ENCODE data around the gene STMN1.

STMN1 gene

DNA sequence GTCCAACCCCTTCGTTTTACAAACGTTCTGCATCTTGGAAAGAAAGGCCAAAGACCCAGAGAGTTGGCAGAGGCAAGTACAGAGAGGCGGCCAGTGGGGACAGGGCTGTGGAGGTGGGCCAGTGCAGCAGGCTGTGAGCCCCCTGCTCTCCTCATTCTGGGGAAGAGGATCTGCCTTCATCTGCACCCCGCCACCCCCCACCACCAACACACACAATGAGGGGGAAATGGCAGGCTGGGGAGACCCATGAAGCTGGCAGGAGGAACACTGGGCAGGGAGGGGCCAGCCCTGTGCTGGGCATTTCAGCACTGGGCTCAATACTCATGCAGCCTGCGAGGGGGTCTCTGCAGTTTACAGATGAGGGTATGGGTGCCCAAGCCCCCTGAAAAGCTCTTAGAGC is 14.6 kb downstream of the STMN1 start:
- H3K9me3 ChIP-seq (replicated peaks in 1 of 11) = no peaks in the 10 kb centered on the region
- peak overlapping the region in 1 of 11 experiments; percentile 28; a peak in 1 of 22 replicates for H3K4me2 ChIP-seq
- H3K27me3 ChIP-seq = no peaks in the 10 kb centered on the region
- H3K36me3 ChIP-seq = peaks cover 0 to 65% (median 49%) of the 10 kb centered on the region in 11 experiments; a peak in 15 of 22 replicates
- no peak overlapping the region for H3K9ac ChIP-seq
- peak overlapping the region in 4 of 11 experiments; percentile 8 to 32 (median 26); a peak in 3 of 22 replicates for H3K27ac ChIP-seq
- H3K4me1 ChIP-seq = peaks cover 14 to 42% (median 27%) of the 10 kb centered on the region in 10 experiments; a peak in 19 of 20 replicates
- no peak for TF ChIP-seq Cebpa-rat (IDR thresholded peaks at IDR 0.05)
- H4K20me1 ChIP-seq = peaks cover 0 to 11% (median 0%) of the 10 kb centered on the region in 11 experiments; a peak in 6 of 22 replicates
- H3K4me3 ChIP-seq = no peak overlapping the region

GRCh38 chr1:25890239-25891034 is 15.8 kb downstream of the STMN1 start:
- Histone ChIP-seq H3K27ac (no peak overlapping the region), H3K36me3 (peaks cover 0 to 56% (median 39%) of the 10 kb centered on the region in 11 experiments; a peak in 15 of 22 replicates), H4K20me1 (no peaks in the 10 kb centered on the region), H3K4me3 (no peak overlapping the region), H3K9ac (no peak overlapping the region), H3K4me1 (peaks cover 12 to 30% (median 20%) of the 10 kb centered on the region in 10 experiments; a peak in 18 of 20 replicates), H3K4me2 (no peak overlapping the region), H3K9me3 (replicated peaks in 1 of 11) (no peaks in the 10 kb centered on the region), H3K27me3 (no peaks in the 10 kb centered on the region)
- TF ChIP-seq Cebpa-rat (IDR thresholded peaks at IDR 0.05) = no peak

DNA sequence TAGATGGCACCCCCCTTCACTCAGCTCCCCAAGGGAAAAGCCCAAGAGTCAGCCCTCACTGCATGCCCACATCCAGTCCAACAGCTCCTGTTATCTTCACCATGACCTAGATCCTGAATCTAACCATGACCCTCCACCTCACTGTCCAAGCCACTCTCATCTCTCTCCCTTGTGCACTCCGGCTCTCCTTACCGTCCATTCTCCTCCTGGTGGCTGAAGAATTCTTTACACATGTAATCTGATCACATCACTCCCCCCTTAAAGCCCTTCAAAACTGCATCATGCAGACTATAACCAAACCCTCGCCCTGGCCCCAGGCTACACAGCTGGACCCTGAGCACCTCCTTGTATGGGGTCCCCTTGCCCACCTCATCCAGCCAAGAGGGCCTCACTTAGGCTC is 16.7 kb downstream of the STMN1 start:
- Histone ChIP-seq H4K20me1 (no peaks in the 10 kb centered on the region), H3K4me3 (no peak overlapping the region), H3K27me3 (no peaks in the 10 kb centered on the region), H3K9me3 (replicated peaks in 1 of 11) (no peaks in the 10 kb centered on the region), H3K9ac (no peak overlapping the region), H3K36me3 (peaks cover 0 to 56% (median 34%) of the 10 kb centered on the region in 11 experiments; a peak in 15 of 22 replicates), H3K27ac (no peak overlapping the region), H3K4me2 (no peak overlapping the region), H3K4me1 (peaks cover 7 to 26% (median 16%) of the 10 kb centered on the region in 10 experiments; a peak in 18 of 20 replicates)
- no peak for TF ChIP-seq Cebpa-rat (IDR thresholded peaks at IDR 0.05)

- no peak overlapping the region for H3K27ac ChIP-seq
- H4K20me1 ChIP-seq = no peaks in the 10 kb centered on the region
- no peaks in the 10 kb centered on the region for H3K9me3 ChIP-seq (replicated peaks in 1 of 11)
- no peaks in the 10 kb centered on the region for H3K27me3 ChIP-seq
- no peak overlapping the region for H3K4me2 ChIP-seq
- H3K9ac ChIP-seq = no peak overlapping the region
- no peak overlapping the region for H3K4me3 ChIP-seq
- TF ChIP-seq Cebpa-rat (IDR thresholded peaks at IDR 0.05) = no peak
- peaks cover 3 to 17% (median 10%) of the 10 kb centered on the region in 10 experiments; a peak in 18 of 20 replicates for H3K4me1 ChIP-seq
- peaks cover 0 to 46% (median 25%) of the 10 kb centered on the region in 11 experiments; a peak in 14 of 22 replicates for H3K36me3 ChIP-seq
These were observed 17.7 kb downstream of the STMN1 start for GRCh38 chr1:25888426-25888987.

DNA sequence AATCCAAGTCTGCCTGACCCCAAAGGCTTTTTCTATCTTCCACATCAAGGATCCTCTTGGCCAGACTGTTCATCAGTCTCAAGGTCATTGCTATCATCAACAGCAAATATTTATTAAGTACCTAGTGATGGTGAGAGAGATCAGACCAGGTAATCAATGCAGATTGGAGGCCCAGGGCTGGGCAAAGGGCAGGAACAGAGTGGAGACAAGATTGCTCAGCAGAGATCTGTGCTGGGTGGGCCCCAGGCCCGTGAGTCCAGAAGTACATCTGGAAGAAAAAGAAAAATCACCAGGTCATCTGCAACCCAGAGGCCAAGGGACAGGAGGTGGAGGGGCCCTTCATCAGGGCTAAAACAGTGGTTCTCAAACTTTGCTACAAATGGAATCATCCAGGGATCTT is 20.6 kb downstream of the STMN1 start:
- no peaks in the 10 kb centered on the region for H3K4me1 ChIP-seq
- H3K4me3 ChIP-seq = no peak overlapping the region
- no peaks in the 10 kb centered on the region for H3K27me3 ChIP-seq
- H3K27ac ChIP-seq = no peak overlapping the region
- no peaks in the 10 kb centered on the region for H4K20me1 ChIP-seq
- H3K9me3 ChIP-seq (replicated peaks in 1 of 11) = no peaks in the 10 kb centered on the region
- no peak overlapping the region for H3K4me2 ChIP-seq
- no peak overlapping the region for H3K9ac ChIP-seq
- no peak for TF ChIP-seq Cebpa-rat (IDR thresholded peaks at IDR 0.05)
- peaks cover 0 to 34% (median 16%) of the 10 kb centered on the region in 11 experiments; a peak in 14 of 22 replicates for H3K36me3 ChIP-seq

GRCh38 chr1:25881266-25881665 is 25.0 kb downstream of the STMN1 start:
- H3K27ac ChIP-seq = no peak overlapping the region
- H3K4me3 ChIP-seq = no peak overlapping the region
- no peak overlapping the region for H3K4me2 ChIP-seq
- no peaks in the 10 kb centered on the region for H4K20me1 ChIP-seq
- no peak for TF ChIP-seq Cebpa-rat (IDR thresholded peaks at IDR 0.05)
- 0 out of 22 replicates have a peak, but pooled peaks cover 0 to 8% (median 0%) of the 10 kb centered on the region in 11 experiments for H3K36me3 ChIP-seq
- peaks cover 0 to 5% (median 0%) of the 10 kb centered on the region in 10 experiments; a peak in 3 of 20 replicates for H3K4me1 ChIP-seq
- H3K9ac ChIP-seq = no peak overlapping the region
- no peaks in the 10 kb centered on the region for H3K9me3 ChIP-seq (replicated peaks in 1 of 11)
- peaks cover 0 to 5% (median 2%) of the 10 kb centered on the region in 11 experiments; a peak in 11 of 22 replicates for H3K27me3 ChIP-seq

GRCh38 chr1:25880518-25880917 is 25.7 kb downstream of the STMN1 start:
- H3K4me2 ChIP-seq = no peak overlapping the region
- no peak for TF ChIP-seq Cebpa-rat (IDR thresholded peaks at IDR 0.05)
- H3K9ac ChIP-seq = no peak overlapping the region
- no peak overlapping the region for H3K4me3 ChIP-seq
- no peak overlapping the region for H3K27ac ChIP-seq
- peaks cover 0 to 12% (median 9%) of the 10 kb centered on the region in 11 experiments; a peak in 13 of 22 replicates for H3K27me3 ChIP-seq
- H3K36me3 ChIP-seq = 0 out of 22 replicates have a peak, but pooled peaks cover 0 to 8% (median 0%) of the 10 kb centered on the region in 11 experiments
- peaks cover 0 to 12% (median 3%) of the 10 kb centered on the region in 10 experiments; a peak in 9 of 20 replicates for H3K4me1 ChIP-seq
- H4K20me1 ChIP-seq = no peaks in the 10 kb centered on the region
- no peaks in the 10 kb centered on the region for H3K9me3 ChIP-seq (replicated peaks in 1 of 11)

GRCh38 chr1:25879675-25880074 is 26.5 kb downstream of the STMN1 start:
- Histone ChIP-seq H3K4me3 (no peak overlapping the region), H4K20me1 (no peaks in the 10 kb centered on the region), H3K9ac (no peak overlapping the region), H3K27me3 (peaks cover 0 to 21% (median 18%) of the 10 kb centered on the region in 11 experiments; a peak in 14 of 22 replicates), H3K27ac (no peak overlapping the region), H3K9me3 (replicated peaks in 1 of 11) (no peaks in the 10 kb centered on the region), H3K4me2 (no peak overlapping the region), H3K4me1 (peaks cover 3 to 20% (median 11%) of the 10 kb centered on the region in 10 experiments; a peak in 19 of 20 replicates), H3K36me3 (no peaks in the 10 kb centered on the region)
- TF ChIP-seq Cebpa-rat (IDR thresholded peaks at IDR 0.05) = no peak

GRCh38 chr1:25878690-25879089 is 27.5 kb downstream of the STMN1 start:
- Histone ChIP-seq H3K4me3 (no peak overlapping the region), H3K27ac (no peak overlapping the region), H4K20me1 (no peaks in the 10 kb centered on the region), H3K36me3 (no peaks in the 10 kb centered on the region), H3K27me3 (peaks cover 0 to 26% (median 19%) of the 10 kb centered on the region in 11 experiments; a peak in 14 of 22 replicates), H3K9ac (no peak overlapping the region), H3K4me2 (no peak overlapping the region), H3K9me3 (replicated peaks in 1 of 11) (no peaks in the 10 kb centered on the region), H3K4me1 (peaks cover 11 to 29% (median 18%) of the 10 kb centered on the region in 10 experiments)
- no peak for TF ChIP-seq Cebpa-rat (IDR thresholded peaks at IDR 0.05)

All from BLaER1 treated with 17β-estradiol and CSF1 and Interleukin-3, amounts not matched to agents 10 nM and 100 nM (cell line).